OCI-LY1 (cell line): ENCODE data around the gene SEC61B.
A peak's percentile ranks its signal among the peaks of the same experiment; 100 is the strongest.
"Not testable (repeated sequence)": the region's sequence is repeated elsewhere in the genome, so short reads cannot be mapped to it uniquely, and the experiment has no call there.

Source experiments
- H2AFZ ChIP-seq: fragments of 200-600 bp; sonication (generic), shearing (Covaris generic); 2 replicates; pipeline ENCODE4 v1.6.0; 2014; ENCODE audit warnings: antibody characterized with exemption, mild to moderate bottlenecking, low read length
- H3F3A ChIP-seq: fragments of 200-600 bp; sonication (generic), shearing (Covaris generic); 2 replicates; pipeline ENCODE4 v1.6.0; 2014; ENCODE audit warnings: mild to moderate bottlenecking, antibody characterized with exemption, low read length, moderate library complexity; ENCODE audit not compliant: insufficient read depth
- H3K27ac ChIP-seq: fragments of 200-600 bp; sonication (generic); 2 replicates; pipeline ENCODE4 v1.5.1; 2014; ENCODE audit warnings: low read length, mixed run types, mild to moderate bottlenecking, low read depth; ENCODE audit not compliant: poor library complexity, severe bottlenecking
- H3K27me3 ChIP-seq: fragments of 200-600 bp; sonication (generic); 2 replicates; pipeline ENCODE4 v1.6.0; 2014; ENCODE audit warnings: antibody characterized with exemption, mild to moderate bottlenecking, low read length, moderate library complexity; ENCODE audit not compliant: insufficient read depth
- H3K36me3 ChIP-seq: fragments of 200-600 bp; sonication (generic); 2 replicates; pipeline ENCODE4 v1.6.1; 2014; ENCODE audit warnings: mild to moderate bottlenecking, antibody characterized with exemption, low read length, moderate library complexity, mixed read lengths; ENCODE audit not compliant: insufficient read depth
- H3K4me1 ChIP-seq: fragments of 200-600 bp; sonication (generic); 2 replicates; pipeline ENCODE4 v1.5.1; 2014; ENCODE audit warnings: mild to moderate bottlenecking, low read length, moderate library complexity; ENCODE audit not compliant: insufficient read depth, severe bottlenecking
- H3K4me2 ChIP-seq: fragments of 200-600 bp; sonication (generic), shearing (Covaris generic); 2 replicates; pipeline ENCODE4 v1.6.1; 2014; ENCODE audit warnings: low read length
- H3K4me3 ChIP-seq: fragments of 200-600 bp; sonication (generic); 2 replicates; pipeline ENCODE4 v1.5.1; 2014; ENCODE audit warnings: low read length, low read depth, mild to moderate bottlenecking, mixed read lengths; ENCODE audit not compliant: poor library complexity, severe bottlenecking
- H3K79me2 ChIP-seq: fragments of 200-600 bp; shearing (Covaris generic); 2 replicates; pipeline ENCODE4 v1.6.1; 2016; ENCODE audit warnings: mixed run types, low read length, mixed read lengths; ENCODE audit not compliant: insufficient read depth
- H3K9ac ChIP-seq: fragments of 200-600 bp; sonication (generic), shearing (Covaris generic); 2 replicates; pipeline ENCODE4 v1.6.1; 2014; ENCODE audit warnings: mild to moderate bottlenecking, low read length, mixed read lengths
- H3K9me2 ChIP-seq: fragments of 200-600 bp; sonication (generic), shearing (Covaris generic); 2 replicates; pipeline ENCODE4 v1.6.1; 2014; ENCODE audit warnings: low read depth, mild to moderate bottlenecking, low read length, mixed read lengths
- H3K9me3 ChIP-seq: fragments of 200-600 bp; shearing (Covaris generic); 2 replicates; pipeline ENCODE4 v1.6.1; 2014; ENCODE audit warnings: low read length, mixed read lengths
- H4K20me1 ChIP-seq: fragments of 200-600 bp; sonication (generic), shearing (Covaris generic); 2 replicates; pipeline ENCODE4 v1.6.0; 2016; ENCODE audit warnings: mild to moderate bottlenecking, low read length; ENCODE audit not compliant: insufficient read depth
- EZH2 ChIP-seq: fragments of 200-600 bp; sonication (generic), shearing (Covaris generic); IDR thresholded peaks from 2 replicates; pipeline ENCODE4 v1.8.0; 2017; ENCODE audit warnings: borderline replicate concordance, mixed run types, mild to moderate bottlenecking, antibody characterized with exemption, low read length, moderate library complexity, mixed read lengths
- TF ChIP-seq, protein P1 (sequence below): fragments of 200-600 bp; sonication (generic), shearing (Covaris generic); IDR thresholded peaks from 2 replicates; pipeline ENCODE4 v1.5.1; 2017; ENCODE audit warnings: mild to moderate bottlenecking, antibody characterized with exemption, low read length, moderate library complexity, mixed read lengths

Gene SEC61B

GRCh38 chr9:99190597-99191283, 31.3 kb upstream of the SEC61B start:
- H3K27ac ChIP-seq: no peak overlapping the region
- H3K9me2 ChIP-seq: no peaks in the 10 kb centered on the region
- no peaks in the 10 kb centered on the region for H3K4me1 ChIP-seq
- no peak overlapping the region for H2AFZ ChIP-seq
- H3K9ac ChIP-seq: no peak overlapping the region
- no peaks in the 10 kb centered on the region for H4K20me1 ChIP-seq
- H3K4me3 ChIP-seq: no peak overlapping the region
- no peaks in the 10 kb centered on the region for H3K9me3 ChIP-seq
- no peaks in the 10 kb centered on the region for H3F3A ChIP-seq
- no peak for TF ChIP-seq EZH2
- TF ChIP-seq, protein P1, sequence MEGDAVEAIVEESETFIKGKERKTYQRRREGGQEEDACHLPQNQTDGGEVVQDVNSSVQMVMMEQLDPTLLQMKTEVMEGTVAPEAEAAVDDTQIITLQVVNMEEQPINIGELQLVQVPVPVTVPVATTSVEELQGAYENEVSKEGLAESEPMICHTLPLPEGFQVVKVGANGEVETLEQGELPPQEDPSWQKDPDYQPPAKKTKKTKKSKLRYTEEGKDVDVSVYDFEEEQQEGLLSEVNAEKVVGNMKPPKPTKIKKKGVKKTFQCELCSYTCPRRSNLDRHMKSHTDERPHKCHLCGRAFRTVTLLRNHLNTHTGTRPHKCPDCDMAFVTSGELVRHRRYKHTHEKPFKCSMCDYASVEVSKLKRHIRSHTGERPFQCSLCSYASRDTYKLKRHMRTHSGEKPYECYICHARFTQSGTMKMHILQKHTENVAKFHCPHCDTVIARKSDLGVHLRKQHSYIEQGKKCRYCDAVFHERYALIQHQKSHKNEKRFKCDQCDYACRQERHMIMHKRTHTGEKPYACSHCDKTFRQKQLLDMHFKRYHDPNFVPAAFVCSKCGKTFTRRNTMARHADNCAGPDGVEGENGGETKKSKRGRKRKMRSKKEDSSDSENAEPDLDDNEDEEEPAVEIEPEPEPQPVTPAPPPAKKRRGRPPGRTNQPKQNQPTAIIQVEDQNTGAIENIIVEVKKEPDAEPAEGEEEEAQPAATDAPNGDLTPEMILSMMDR: no peak
- no peaks in the 10 kb centered on the region for H3K27me3 ChIP-seq
- H3K36me3 ChIP-seq: no peaks in the 10 kb centered on the region
- H3K4me2 ChIP-seq: no peak overlapping the region
- H3K79me2 ChIP-seq: no peaks in the 10 kb centered on the region

DNA sequence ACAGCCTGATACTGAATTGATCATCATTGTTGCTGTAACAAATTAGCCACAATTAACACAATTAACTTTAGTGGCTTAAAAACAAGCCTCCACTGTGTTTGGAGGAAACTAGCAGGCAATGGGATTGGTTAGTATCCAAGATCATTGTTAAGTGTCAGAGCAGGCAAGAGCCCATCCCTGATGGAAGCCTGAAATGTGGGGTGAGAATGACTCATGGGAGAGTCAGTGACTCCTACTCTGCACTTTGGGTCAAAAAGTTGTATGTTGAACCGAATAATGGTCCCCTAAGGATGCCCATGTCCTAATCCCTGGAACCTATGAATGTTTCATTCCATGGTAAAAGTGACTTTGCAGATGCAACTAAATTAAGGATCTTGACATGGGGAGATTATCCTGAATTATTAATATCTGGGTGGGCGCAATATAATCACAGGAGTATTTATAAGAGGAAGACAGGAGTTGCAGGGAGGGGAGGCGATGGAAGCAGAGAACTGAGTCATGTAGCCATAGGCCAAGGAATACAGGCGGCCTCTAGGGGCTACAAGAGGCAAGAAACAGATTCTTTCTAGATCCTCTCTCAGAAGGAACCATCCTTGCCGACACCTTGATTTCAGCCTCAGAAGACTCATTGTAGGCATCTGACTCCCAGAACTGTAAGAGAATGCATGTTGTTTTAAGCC, 29.2 kb upstream of the SEC61B start:
- Histone ChIP-seq H3K9me3 (no peaks in the 10 kb centered on the region), H3K9me2 (no peaks in the 10 kb centered on the region), H3K4me1 (no peaks in the 10 kb centered on the region), H3K9ac (no peak overlapping the region), H3K4me3 (no peak overlapping the region), H4K20me1 (no peaks in the 10 kb centered on the region), H3K36me3 (no peaks in the 10 kb centered on the region), H3F3A (no peaks in the 10 kb centered on the region), H3K4me2 (no peak overlapping the region), H2AFZ (no peak overlapping the region), H3K79me2 (no peaks in the 10 kb centered on the region), H3K27me3 (peaks cover 2% of the 10 kb centered on the region; the same call in 1 of the 2 replicates), H3K27ac (no peak overlapping the region)
- TF ChIP-seq EZH2: no peak
- TF ChIP-seq, protein P1: peak; percentile 29; the same call in 1 of the 2 replicates

- peaks cover 4% of the 10 kb centered on the region; the same call in 1 of the 2 replicates for H3K27me3 ChIP-seq
- H3K4me2 ChIP-seq: no peak overlapping the region
Measured at GRCh38 chr9:99193466-99193821, 28.6 kb upstream of the SEC61B start.

GRCh38 chr9:99196484-99196883, 25.6 kb upstream of the SEC61B start:
- not testable (repeated sequence) for H2AFZ ChIP-seq, H4K20me1 ChIP-seq, H3F3A ChIP-seq, H3K4me2 ChIP-seq, H3K4me3 ChIP-seq, H3K4me1 ChIP-seq, H3K9me3 ChIP-seq, H3K27ac ChIP-seq, H3K9ac ChIP-seq, H3K9me2 ChIP-seq, H3K36me3 ChIP-seq, H3K27me3 ChIP-seq, H3K79me2 ChIP-seq

More at GRCh38 chr9:99193466-99193821, 28.6 kb upstream of the SEC61B start:
- H3K9me3 ChIP-seq: no peaks in the 10 kb centered on the region
- no peak overlapping the region for H3K27ac ChIP-seq
- TF ChIP-seq, protein P1: no peak
- TF ChIP-seq EZH2: no peak
- H3K79me2 ChIP-seq: no peaks in the 10 kb centered on the region
- H3K9ac ChIP-seq: no peak overlapping the region
- H3K4me3 ChIP-seq: no peak overlapping the region
- H3F3A ChIP-seq: no peaks in the 10 kb centered on the region
- no peaks in the 10 kb centered on the region for H3K36me3 ChIP-seq
- no peaks in the 10 kb centered on the region for H3K9me2 ChIP-seq
- H3K4me1 ChIP-seq: no peaks in the 10 kb centered on the region
- H2AFZ ChIP-seq: no peak overlapping the region
- no peaks in the 10 kb centered on the region for H4K20me1 ChIP-seq
